Left lobe of liver (tissue), 2 donors: ENCODE data around the gene ETV6. TPM values are rescaled to one million over a fixed set of nuclear protein-coding genes. Genes with fewer than 3 reads are reported as not detected.
A peak's percentile ranks its signal among the peaks of the same experiment; 100 is the strongest.

ENCODE experiments used
- ATAC-seq: fragments of 200-7000 bp; cut with Tn5 transposase; one replicate; pipeline ENCODE4 v1.9.1; 2020; ENCODE audit warnings: mild to moderate bottlenecking, moderate library complexity
- DNase-seq: peaks from one replicate; pipeline ENCODE4 v3.0.0-alpha.2; 2020; ENCODE audit warnings: low spot score
- total RNA-seq: library from RNA; stranded (reverse); gene quantifications from one replicate; pipeline ENCODE4 v1.2.1, GENCODE V29; 2021
- donor health status: DM: no; HTN: no; CAD: no; lungs with moderate emphysema.
- donor health status: DM: no; HTN: yes; CAD: no.

The ETV6 gene
- total RNA-seq, 1 donor from 2014 or later = 10.8 TPM

- DNase-seq (no peak), ATAC-seq (no peak)
Measured at GRCh38 chr12:11875414-11875935, 226.0 kb downstream of the ETV6 start.

DNA sequence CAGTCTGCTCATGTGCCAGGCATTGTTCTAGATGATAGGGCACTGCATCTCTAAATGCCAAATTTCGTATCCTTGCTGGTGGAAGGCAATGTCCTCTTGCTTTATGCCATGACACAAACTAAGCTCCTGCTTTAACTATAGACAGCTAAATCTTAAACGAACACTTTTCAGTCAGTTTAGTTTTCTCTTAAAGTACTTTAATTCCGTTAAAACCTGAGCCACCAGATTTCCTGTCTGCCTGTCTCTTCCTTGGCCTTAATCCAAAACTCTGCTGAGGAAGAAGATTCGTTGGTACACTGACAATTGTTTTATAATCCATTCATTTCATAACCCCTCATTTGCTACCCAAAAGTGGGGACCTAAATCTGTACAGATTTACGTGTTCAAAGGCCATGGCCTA lies 226.8 kb downstream of the ETV6 start:
- DNase-seq (no peak), ATAC-seq (no peak)

DNA sequence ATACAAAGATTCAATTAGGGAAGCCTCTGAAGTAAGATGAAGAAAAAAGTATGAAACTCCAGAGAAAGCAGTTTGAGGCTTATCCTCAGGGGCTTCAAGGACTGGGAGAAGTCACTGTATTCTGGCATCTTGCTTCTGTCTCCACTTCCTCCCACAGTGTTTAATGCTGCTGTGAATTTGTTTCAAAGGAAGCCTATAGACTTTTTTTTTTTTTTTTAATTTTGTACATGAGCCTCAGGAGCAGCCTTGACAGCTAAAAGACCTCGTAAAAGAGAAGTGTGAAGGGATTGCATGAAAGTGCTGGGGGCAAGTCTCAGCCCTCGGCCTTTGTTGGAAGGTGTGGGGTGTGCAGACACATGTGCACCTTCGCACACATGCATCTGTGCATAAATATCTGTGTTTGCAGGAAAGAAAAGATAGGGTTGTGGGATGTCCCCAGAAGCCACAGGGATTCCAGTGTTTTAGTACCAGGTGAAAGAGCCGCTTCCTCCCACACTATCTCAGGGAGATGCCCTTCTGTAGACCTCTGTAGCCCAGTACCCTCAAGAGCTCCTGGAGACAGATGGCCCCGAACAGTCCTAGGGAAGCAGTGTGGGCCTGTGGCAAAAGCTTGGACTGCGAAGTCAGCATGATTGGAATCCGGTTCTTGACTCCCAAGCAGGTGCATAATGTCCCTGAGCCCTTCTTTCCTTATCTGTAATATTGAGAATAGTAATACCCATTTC lies 227.8 kb downstream of the ETV6 start:
- no peak for ATAC-seq
- no peak for DNase-seq

- no peak for DNase-seq
- ATAC-seq = peak; percentile 26
Measured at GRCh38 chr12:11877869-11878780, 228.7 kb downstream of the ETV6 start.

- ATAC-seq = no peak
- no peak for DNase-seq
Measured at GRCh38 chr12:11879306-11879705, 229.8 kb downstream of the ETV6 start.

DNA sequence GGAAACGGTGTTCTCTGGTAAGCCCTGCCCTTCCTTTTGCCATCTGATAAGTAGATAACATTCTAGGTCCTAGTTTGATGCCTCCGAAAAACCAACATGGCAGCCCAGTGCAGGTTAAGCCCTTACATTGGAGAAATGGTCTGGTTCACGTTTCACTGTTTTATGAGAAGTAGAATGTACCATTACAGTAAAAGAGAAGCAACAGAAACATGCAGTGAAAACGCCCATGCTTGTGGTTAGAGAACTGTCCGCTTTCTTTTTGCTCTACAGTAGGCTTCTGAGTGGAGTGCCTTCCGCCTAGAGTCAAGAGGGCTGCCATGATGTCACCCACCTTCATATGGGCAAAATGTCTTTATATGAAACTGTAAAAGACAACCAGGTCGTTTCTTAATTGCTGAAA lies 230.9 kb downstream of the ETV6 start:
- ATAC-seq = no peak
- no peak for DNase-seq

DNA sequence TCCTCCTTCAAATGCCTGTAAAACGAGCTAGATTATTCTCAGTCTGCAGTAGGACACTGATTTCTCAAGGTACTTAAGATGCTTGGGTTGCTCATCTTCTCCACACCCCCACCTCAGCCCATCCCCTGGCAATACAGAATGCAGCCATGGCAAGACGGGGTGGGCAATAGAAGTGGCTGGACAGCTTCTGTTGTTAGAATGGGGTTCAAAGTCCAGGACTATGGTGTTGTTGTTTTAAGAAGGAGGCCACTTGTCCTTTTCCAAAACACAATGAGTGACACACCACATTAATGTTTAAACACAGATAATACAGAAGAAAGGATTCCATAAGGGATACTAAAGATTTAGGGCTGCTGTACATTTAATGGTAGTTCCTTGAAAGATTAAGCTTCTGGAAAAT lies 232.4 kb downstream of the ETV6 start:
- DNase-seq (no peak), ATAC-seq (no peak)

GRCh38 chr12:11882301-11883019 lies 233.0 kb downstream of the ETV6 start:
- ATAC-seq (peak; percentile 22), DNase-seq (no peak)

DNA sequence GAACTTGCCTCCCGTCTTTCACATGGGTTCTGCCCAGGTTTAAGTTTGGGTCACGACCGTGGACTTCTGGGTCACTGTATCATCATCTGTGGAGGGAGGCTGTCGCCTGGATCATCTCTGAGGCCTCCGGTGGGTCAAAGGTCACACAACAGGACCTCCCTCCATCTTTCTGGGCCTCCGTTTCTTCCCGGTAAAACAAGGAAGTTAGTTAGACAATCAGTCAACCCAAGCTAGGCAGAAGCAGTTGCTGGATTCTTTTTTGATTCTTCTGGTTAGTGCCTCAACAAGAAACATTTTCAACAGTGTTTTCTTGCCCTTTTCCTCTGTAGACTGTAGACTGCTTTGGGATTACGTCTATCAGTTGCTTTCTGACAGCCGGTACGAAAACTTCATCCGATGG lies 234.6 kb downstream of the ETV6 start:
- no peak for DNase-seq
- ATAC-seq = no peak

GRCh38 chr12:11884706-11885105 lies 235.2 kb downstream of the ETV6 start:
- ATAC-seq (peak; percentile 20), DNase-seq (no peak)

- DNase-seq (peak; percentile 52), ATAC-seq (peak; percentile 85)
Measured at GRCh38 chr12:11885261-11886038, 236.0 kb downstream of the ETV6 start.

- ATAC-seq = no peak
Measured at GRCh38 chr12:11886339-11886738, 236.9 kb downstream of the ETV6 start.

DNA sequence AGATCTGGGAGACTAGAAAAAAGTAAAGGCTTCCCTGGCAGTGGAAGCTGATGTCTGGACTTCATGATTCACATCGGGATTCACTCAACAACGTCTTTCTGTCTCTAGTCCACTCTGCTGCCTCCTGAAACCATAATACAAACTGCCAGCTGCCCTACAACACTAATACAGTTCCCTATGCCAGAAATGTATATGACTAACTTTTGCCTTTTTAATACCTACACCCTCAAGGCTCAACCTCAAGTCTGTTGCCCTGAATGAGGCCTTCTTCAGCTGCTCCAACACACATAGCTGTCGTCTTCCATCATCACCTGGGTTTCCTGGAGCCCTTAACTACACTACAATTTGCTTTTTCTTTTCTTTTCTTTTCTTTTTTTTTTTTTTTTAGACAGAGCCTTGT lies 238.6 kb downstream of the ETV6 start:
- ATAC-seq = no peak
- DNase-seq = no peak

More at GRCh38 chr12:11886339-11886738, 236.9 kb downstream of the ETV6 start:
- no peak for DNase-seq

DNA sequence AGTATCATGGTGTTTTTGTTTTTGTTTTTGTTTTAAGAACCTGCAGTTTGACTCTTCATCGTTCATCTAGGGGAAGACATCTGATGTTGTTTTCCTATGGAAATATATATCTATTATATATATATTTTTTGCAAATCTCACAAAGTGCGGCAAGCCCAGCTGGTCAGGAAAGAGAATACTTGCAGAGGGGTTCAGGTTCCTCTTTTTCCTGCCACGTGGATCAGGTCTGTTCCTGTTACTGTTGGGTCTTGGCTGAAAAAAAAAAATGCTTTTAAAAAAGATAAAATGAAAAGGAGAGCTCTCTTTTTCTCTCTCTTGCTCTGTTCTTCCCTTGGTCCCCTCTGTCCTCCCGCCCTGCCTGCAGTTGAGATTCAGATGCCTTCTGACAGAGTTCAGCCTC lies 241.9 kb downstream of the ETV6 start:
- ATAC-seq = no peak

DNA sequence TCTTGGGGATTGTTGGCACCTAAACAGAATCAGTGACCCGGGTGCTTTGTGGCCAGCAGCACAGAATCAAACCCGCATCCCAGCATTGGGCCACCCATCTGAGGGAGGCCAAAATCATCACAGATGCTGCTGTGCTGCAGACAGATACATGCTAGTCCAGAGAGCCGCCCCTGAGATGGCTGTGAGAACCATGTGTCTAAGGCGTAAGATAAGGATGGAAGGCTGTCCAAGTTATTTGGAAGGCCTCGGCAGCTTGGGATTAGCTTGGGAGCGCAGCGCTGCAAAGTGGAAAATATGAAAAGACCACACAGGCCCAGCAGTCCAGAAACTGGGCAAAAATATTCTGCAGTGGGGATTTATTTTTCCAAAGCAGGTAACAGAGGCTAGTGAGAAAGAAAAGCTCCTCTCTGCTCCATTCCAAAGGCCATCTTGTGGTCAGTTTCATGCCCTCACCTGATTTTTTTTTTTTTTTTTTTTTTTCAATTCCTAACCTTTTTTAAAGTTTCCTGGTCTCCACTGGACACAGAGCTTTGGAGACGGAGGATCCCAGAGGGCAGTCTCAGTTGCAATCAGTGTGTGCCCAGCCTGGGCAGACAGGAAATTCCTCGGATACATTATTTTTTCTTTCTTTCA lies 242.4 kb downstream of the ETV6 start:
- ATAC-seq = peak; percentile 49

More for the DNA sequence above, 241.9 kb downstream of the ETV6 start:
- no peak for DNase-seq

DNA sequence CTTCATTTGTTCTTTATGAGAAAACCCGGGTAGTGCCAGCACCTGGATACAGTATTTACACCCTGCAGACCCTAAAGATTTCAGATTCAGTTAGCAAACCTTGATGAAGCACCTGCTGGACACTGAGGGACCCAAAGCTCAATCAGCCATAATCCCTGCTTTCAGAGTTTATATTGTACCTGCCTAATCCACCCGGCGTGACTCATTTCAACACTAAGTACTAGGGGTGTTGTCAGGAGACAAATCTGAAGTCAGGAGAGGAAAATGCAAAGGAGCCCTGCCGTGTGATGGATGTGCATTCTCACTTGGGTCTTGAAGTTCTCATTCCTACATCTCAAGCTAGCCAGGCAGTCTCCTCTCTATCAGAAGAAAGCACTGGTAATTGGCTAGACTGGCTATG lies 244.5 kb downstream of the ETV6 start:
- DNase-seq (no peak), ATAC-seq (no peak)

More for the DNA sequence above, 242.4 kb downstream of the ETV6 start:
- DNase-seq = no peak

DNA sequence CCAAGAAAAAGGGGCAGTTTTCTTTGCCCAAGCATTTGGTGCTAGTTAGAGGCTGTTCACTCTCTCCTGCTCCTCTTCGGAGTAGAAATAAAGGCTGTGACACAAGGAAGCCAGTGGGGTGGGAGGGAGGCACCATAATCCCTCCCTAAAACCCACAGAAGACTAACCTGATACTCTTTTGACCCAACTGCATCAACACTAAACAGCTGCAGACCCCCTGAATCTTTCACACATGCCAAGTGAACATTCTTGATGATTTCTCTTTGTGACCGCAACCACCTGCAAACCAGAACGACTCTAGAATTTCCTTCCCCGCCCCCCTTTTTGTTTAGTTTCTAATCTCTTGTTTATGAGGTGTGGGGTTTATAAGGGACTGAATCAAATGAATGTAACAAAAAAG lies 245.4 kb downstream of the ETV6 start:
- no peak for ATAC-seq
- DNase-seq = no peak

DNA sequence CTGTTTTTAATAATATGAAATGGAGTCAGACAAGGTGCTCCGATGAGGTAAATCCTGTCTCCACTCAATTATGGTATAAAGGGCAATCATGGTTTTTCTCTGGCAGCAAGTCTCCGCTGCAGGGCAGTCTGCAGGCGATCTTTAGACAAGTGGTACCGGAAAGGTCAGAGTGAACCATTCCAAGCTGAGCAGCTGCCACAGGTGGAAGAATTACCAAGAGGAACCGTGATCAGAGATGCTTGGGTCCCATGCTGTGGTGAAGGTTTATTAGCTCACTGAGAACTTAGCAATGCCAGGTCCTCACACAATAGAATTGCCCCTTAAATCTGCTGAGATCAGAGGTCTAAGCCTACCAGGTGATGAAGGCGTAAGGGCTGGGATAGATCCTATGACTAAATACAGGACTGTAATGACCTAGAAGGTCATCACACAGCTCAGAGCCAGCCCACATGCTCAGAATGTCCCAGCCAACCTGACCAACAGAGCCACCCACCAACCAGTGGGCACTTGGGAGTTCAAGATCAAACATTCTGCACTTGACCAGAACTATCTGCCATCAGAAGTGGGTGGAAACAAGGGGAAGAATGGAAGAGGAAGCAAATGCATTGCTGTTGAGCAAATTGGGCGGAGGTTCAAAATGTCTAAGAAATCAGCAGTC lies 246.1 kb downstream of the ETV6 start:
- DNase-seq (no peak), ATAC-seq (no peak)

- no peak for DNase-seq
Measured at GRCh38 chr12:11896417-11896929, 247.0 kb downstream of the ETV6 start.

More at GRCh38 chr12:11896417-11896929, 247.0 kb downstream of the ETV6 start:
- ATAC-seq = no peak
